Measurements from ENCODE around the gene COL9A1.
"Not testable (repeated sequence)": the region's sequence is repeated elsewhere in the genome, so short reads cannot be mapped to it uniquely, and the experiment has no call there.

GRCh38 chr6:70339810-70340209, 36.9 kb upstream of the COL9A1 start:
- not testable (repeated sequence) for TF ChIP-seq EP300, CTCF, POLR2AphosphoS5 (IDR thresholded peaks at IDR 0.05)
